Measurements from ENCODE around the gene ZNF213. TPM values are rescaled to one million over a fixed set of nuclear protein-coding genes. Genes with fewer than 3 reads are reported as not detected.

Gene ZNF213
- total and polyA plus RNA-seq, 7 donors: 7.9 to 19.1 (median 9.3) TPM

DNA sequence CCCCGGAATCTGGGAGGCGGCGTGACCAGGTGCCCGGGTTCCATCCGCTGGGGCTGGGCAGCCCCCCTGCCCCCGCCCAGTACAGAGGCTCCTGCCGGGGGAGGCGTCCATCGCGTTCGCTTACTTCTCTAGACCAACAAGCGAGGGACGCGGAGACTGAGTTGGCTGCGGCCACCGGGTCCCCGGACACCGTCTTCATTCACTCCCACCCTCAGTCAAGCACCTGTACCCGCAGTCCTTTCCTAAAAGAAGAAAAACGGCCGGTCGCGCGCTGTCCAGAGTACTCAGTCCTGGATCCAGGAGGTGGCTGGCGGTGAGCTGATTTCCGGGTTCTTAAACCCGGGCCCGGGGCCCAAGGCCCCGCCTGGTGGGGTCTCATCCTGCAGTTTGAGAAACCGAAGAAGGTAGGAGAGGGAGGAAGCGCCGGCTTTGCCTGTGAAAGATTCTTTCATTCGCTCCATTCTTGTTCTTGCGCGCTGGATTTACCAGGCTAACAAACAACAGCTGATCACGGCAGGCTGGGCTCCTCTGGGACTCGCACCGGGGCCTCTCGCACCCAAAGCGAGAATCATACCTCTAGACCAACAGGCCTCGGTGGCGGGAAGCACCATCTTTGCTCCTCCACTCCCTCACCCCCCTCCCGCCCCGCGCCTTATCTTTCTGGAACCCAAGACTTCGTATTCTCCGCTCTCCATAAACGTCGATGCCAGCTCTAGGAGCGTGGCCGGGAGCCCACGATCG is 35.8 kb downstream of the ZNF213 start:
- peaks cover 0 to 78% (median 37%) of the 10 kb centered on the region in 3 donors for H3K27me3 ChIP-seq (ENCODE audit: insufficient read depth in 3 of 3, low read length in 2 of 3)
- H3K27ac ChIP-seq: no peak overlapping the region
- DNase-seq (no peak), ATAC-seq (peak in 2 of 4 donors; percentile 23 to 40)
- no peak for TF ChIP-seq CTCF (IDR thresholded peaks at IDR 0.05)
- H3K4me3 ChIP-seq: peak overlapping the region; percentile 47
- no peaks in the 10 kb centered on the region for H3K9me3 ChIP-seq
- no peaks in the 10 kb centered on the region for H3K36me3 ChIP-seq (ENCODE audit: insufficient read depth in 1 of 2, low read depth in 1 of 2)
- H3K4me1 ChIP-seq: peaks cover 17% of the 10 kb centered on the region
- intact Hi-C loops (cut with DNase I): loop anchor here in 1 of 2 donors (2.0 kb wide), 1 partner anchor 112 kb away; no protein-coding TSS in a partner anchor
- WGBS, 3 donors: 2% methylated on average over 53 of the region's 53 CpGs

- peak overlapping the region; percentile 47 for H3K4me3 ChIP-seq
- H3K36me3 ChIP-seq (ENCODE audit: insufficient read depth in 1 of 2, low read depth in 1 of 2): no peaks in the 10 kb centered on the region
- DNase-seq (no peak), ATAC-seq (peak in 2 of 4 donors; percentile 21 to 36)
- peaks cover 0 to 85% (median 37%) of the 10 kb centered on the region in 3 donors for H3K27me3 ChIP-seq (ENCODE audit: insufficient read depth in 3 of 3, low read length in 2 of 3)
- 5 to 8% (median 7%) methylated on average over 35 of the region's 35 CpGs for WGBS, 3 donors
- no peaks in the 10 kb centered on the region for H3K9me3 ChIP-seq
- peaks cover 16% of the 10 kb centered on the region for H3K4me1 ChIP-seq
- intact Hi-C loops (cut with DNase I): loop anchor here in 1 of 2 donors (2.0 kb wide), 1 partner anchor 113 kb away; no protein-coding TSS in a partner anchor
- no peak for TF ChIP-seq CTCF (IDR thresholded peaks at IDR 0.05)
- no peak overlapping the region for H3K27ac ChIP-seq
Measured at GRCh38 chr16:3171181-3171854, 36.5 kb downstream of the ZNF213 start.

- no peaks in the 10 kb centered on the region for H3K9me3 ChIP-seq
- intact Hi-C loops (cut with DNase I): loop anchor here in 1 of 2 donors (2.0 kb wide), 1 partner anchor 113 kb away; no protein-coding TSS in a partner anchor
- ATAC-seq (no peak), DNase-seq (no peak)
- TF ChIP-seq CTCF (IDR thresholded peaks at IDR 0.05): no peak
- WGBS, 3 donors: 10% methylated on average over 40 to 41 of the region's 41 CpGs
- H3K36me3 ChIP-seq (ENCODE audit: insufficient read depth in 1 of 2, low read depth in 1 of 2): no peaks in the 10 kb centered on the region
- H3K27me3 ChIP-seq (ENCODE audit: insufficient read depth in 3 of 3, low read length in 2 of 3): peaks cover 0 to 92% (median 40%) of the 10 kb centered on the region in 3 donors
- peaks cover 16% of the 10 kb centered on the region for H3K4me1 ChIP-seq
- no peak overlapping the region for H3K27ac ChIP-seq
- no peak overlapping the region for H3K4me3 ChIP-seq
Measured at GRCh38 chr16:3171855-3172593, 37.2 kb downstream of the ZNF213 start.

DNA sequence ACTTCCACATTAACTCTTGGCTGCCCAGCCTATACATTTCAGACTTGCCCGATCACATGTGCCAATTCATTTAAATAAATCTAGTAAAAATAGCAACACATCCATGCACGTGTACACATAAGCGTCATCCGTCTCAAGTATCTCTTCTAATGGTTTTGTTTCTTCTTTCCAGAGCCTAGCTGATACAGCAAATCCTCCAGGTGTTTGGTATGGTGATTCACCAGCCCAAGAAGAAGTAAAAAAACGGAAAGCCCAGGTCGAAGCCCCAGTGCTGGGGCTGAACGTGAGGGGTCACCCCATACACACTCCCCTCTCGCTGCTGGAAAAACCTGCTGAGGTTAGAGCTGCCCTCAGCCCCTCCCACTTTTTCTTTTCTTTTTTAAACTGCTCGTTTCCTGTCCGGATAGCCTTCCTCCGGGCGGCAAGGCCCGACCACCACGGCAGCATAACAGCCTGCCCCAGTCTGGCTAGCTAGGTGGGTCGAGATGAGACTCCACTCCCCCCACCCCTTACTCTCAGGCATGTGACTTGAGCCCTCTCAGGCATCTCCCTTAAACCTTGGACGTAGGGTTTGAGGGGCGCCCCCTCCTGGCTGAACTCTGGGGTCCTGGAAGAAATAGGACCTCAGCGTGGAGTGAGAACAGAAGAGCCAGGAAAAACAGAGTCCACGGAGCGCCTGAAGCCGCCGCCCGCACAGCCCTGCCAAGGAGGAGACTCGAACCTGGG is 39.2 kb downstream of the ZNF213 start:
- 8 to 10% (median 9%) methylated on average over 24 of the region's 24 CpGs for WGBS, 3 donors
- H3K27me3 ChIP-seq (ENCODE audit: insufficient read depth in 3 of 3, low read length in 2 of 3): peaks cover 0 to 100% (median 42%) of the 10 kb centered on the region in 3 donors

More for the DNA sequence above, 39.2 kb downstream of the ZNF213 start:
- H3K27ac ChIP-seq: no peak overlapping the region
- ATAC-seq (no peak), DNase-seq (no peak)
- no peaks in the 10 kb centered on the region for H3K9me3 ChIP-seq
- no peaks in the 10 kb centered on the region for H3K36me3 ChIP-seq (ENCODE audit: insufficient read depth in 1 of 2, low read depth in 1 of 2)
- intact Hi-C loops (cut with DNase I): no loop called here
- H3K4me3 ChIP-seq: no peak overlapping the region
- peaks cover 16% of the 10 kb centered on the region for H3K4me1 ChIP-seq
- no peak for TF ChIP-seq CTCF (IDR thresholded peaks at IDR 0.05)
